ENCODE measurements around the gene TTC9B.

Gene TTC9B

DNA sequence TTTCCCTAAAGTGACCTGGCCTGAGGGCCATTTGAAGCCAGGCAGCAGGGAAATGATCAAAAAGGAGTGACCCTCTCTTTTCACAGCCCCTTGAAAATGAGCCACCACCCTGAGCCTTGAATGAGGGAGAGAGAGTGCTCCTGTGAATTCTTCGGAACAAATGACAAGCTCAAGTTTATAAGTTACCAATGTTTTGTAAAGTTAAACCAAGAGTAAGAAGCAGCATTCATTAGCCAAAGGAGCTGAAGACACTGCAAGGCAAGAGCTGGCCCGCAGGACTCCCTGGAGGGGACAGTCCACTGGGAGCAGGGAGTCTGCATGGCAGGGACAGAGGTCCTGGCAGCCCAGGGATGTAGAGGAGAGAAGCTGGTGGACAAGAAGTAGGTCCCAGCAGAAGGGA is 25.0 kb upstream of the TTC9B start (continued):
- no peak for TF ChIP-seq PATZ1 (CRISPR knock-in tag; IDR thresholded peaks at IDR 0.05; ENCODE audit: borderline replicate concordance)
- TF ChIP-seq ISL1 (CRISPR knock-in tag; IDR thresholded peaks at IDR 0.05) = no peak
- no peak for TF ChIP-seq ARNTL (CRISPR knock-in tag; IDR thresholded peaks at IDR 0.05; ENCODE audit: borderline replicate concordance, low read depth)
- no peak for TF ChIP-seq GLIS3 (CRISPR knock-in tag; IDR thresholded peaks at IDR 0.05)
- no peak for TF ChIP-seq PPARA (CRISPR knock-in tag; IDR thresholded peaks at IDR 0.05; ENCODE audit: borderline replicate concordance)
- no peak for TF ChIP-seq CSRNP3 (CRISPR knock-in tag; IDR thresholded peaks at IDR 0.05)
- no peak for TF ChIP-seq ZNF565 (CRISPR knock-in tag; conservative IDR thresholded peaks at IDR 0.05; ENCODE audit: low read depth)
- TF ChIP-seq ZNF70 (CRISPR knock-in tag; IDR thresholded peaks at IDR 0.05) = no peak

DNA sequence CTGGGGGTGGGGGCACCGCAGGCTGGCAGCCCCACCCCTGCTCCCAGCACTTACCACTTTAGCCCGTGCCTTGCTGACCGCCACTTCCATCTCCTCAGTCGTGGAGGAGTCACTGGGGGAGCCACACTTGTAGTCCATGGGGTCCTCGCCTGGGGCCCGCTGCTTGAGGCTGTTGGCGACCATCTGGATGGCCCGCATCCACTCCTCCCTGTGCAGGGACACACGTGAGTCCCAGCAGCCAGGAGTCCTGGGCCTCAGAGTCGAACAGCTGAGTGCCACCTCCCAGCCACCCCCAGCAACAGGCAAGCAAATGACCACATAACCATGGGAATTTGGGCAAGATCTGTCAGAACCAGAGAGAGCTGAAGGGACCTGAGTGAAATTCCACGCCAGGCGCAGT is 24.3 kb upstream of the TTC9B start:
- TF ChIP-seq ZFP30 (CRISPR knock-in tag; IDR thresholded peaks at IDR 0.05) (no peak), ZFP3 (CRISPR knock-in tag; IDR thresholded peaks at IDR 0.05) (no peak), ZC3H10 (CRISPR knock-in tag; IDR thresholded peaks at IDR 0.05) (no peak), TSHZ2 (CRISPR knock-in tag; IDR thresholded peaks at IDR 0.05) (no peak), ZNF8 (CRISPR knock-in tag; IDR thresholded peaks at IDR 0.05) (no peak), RARB (CRISPR knock-in tag; IDR thresholded peaks at IDR 0.05) (no peak), ESRRG (CRISPR knock-in tag; IDR thresholded peaks at IDR 0.05) (no peak), POU6F1 (CRISPR knock-in tag; IDR thresholded peaks at IDR 0.05; ENCODE audit: borderline replicate concordance, low read depth) (no peak), PATZ1 (CRISPR knock-in tag; IDR thresholded peaks at IDR 0.05; ENCODE audit: borderline replicate concordance) (no peak), TOX (CRISPR knock-in tag; IDR thresholded peaks at IDR 0.05; ENCODE audit: borderline replicate concordance) (no peak), SNAI2 (CRISPR knock-in tag; IDR thresholded peaks at IDR 0.05) (no peak)
- ATAC-seq = no peak

- TF ChIP-seq SNAI2 (CRISPR knock-in tag; IDR thresholded peaks at IDR 0.05) = no peak
- TF ChIP-seq ARNTL (CRISPR knock-in tag; IDR thresholded peaks at IDR 0.05; ENCODE audit: borderline replicate concordance, low read depth) = no peak
These were observed 23.7 kb upstream of the TTC9B start for GRCh38 chr19:40241809-40242384.

More at GRCh38 chr19:40241809-40242384, 23.7 kb upstream of the TTC9B start:
- ATAC-seq = no peak
